Vagina (tissue), 2 donors: ENCODE results near the gene DPYSL5.

Experiments used
- POLR2AphosphoS5 ChIP-seq, 2 donors: sonication (generic); formaldehyde crosslinking; IDR thresholded peaks; one replicate each; pipeline ENCODE4 v1.9.0; 2017; ENCODE audit warnings: antibody characterized with exemption in 2 of 2, mild to moderate bottlenecking in 2 of 2, low read depth in 1 of 2; ENCODE audit not compliant: insufficient read depth in 1 of 2
- TF ChIP-seq, protein P1 (sequence below), 3 experiments: fragments of 450-650 bp in 2 of 3; fragments of 200-600 bp in 1 of 3; sonication (generic) in 1 of 3; IDR thresholded peaks; one replicate each; pipeline ENCODE4 v1.5.1; 2017 to 2019; ENCODE audit warnings: antibody characterized with exemption in 3 of 3, mild to moderate bottlenecking in 2 of 3, moderate library complexity in 2 of 3

DNA sequence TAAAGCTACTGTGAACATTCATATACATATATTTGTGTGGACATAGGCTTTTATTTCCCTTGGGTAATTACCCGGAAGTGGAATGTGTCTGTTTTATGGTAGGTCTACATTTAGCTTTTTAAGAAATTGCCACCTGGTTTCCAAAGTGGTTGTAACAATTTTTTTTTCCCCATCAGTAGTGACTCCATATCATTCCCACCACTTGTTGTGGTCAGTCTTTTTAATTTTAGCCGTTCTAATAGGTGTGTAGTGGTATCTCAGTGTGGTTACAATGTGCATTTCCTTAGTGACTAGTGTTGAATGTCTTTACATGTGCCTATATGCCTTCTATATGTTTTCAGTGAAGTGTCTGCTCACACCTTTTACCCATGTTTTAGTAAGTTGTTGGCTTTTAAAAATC, 62.2 kb downstream of the DPYSL5 start:
- no peak for TF ChIP-seq POLR2AphosphoS5 (IDR thresholded peaks at IDR 0.05; ENCODE audit: insufficient read depth in 1 of 2, low read depth in 1 of 2)
- TF ChIP-seq, protein P1, sequence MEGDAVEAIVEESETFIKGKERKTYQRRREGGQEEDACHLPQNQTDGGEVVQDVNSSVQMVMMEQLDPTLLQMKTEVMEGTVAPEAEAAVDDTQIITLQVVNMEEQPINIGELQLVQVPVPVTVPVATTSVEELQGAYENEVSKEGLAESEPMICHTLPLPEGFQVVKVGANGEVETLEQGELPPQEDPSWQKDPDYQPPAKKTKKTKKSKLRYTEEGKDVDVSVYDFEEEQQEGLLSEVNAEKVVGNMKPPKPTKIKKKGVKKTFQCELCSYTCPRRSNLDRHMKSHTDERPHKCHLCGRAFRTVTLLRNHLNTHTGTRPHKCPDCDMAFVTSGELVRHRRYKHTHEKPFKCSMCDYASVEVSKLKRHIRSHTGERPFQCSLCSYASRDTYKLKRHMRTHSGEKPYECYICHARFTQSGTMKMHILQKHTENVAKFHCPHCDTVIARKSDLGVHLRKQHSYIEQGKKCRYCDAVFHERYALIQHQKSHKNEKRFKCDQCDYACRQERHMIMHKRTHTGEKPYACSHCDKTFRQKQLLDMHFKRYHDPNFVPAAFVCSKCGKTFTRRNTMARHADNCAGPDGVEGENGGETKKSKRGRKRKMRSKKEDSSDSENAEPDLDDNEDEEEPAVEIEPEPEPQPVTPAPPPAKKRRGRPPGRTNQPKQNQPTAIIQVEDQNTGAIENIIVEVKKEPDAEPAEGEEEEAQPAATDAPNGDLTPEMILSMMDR (IDR thresholded peaks at IDR 0.05), result no peak
